Osteoblast (primary cell): ENCODE data around the gene NOXA1. TPM values are rescaled to one million over a fixed set of nuclear protein-coding genes. Genes with fewer than 3 reads are reported as not detected.
A peak's percentile ranks its signal among the peaks of the same experiment; 100 is the strongest.

Experiments
- DNase-seq: peaks from one replicate; pipeline ENCODE4 v3.0.0; 2011; ENCODE audit warnings: low spot score, mixed read lengths; ENCODE audit not compliant: insufficient read length; ENCODE audit errors: missing footprints
- H2AFZ ChIP-seq: 2 replicates; pipeline ENCODE4 v1.6.0; 2011; ENCODE audit warnings: mild to moderate bottlenecking, low read length
- H3K27ac ChIP-seq: 2 replicates; pipeline ENCODE4 v1.5.1; 2011; ENCODE audit warnings: mild to moderate bottlenecking, low read depth, low read length, moderate library complexity
- H3K27me3 ChIP-seq: 2 replicates; pipeline ENCODE4 v1.6.0; 2012; ENCODE audit warnings: mild to moderate bottlenecking, control low read depth, inconsistent platforms, low read length, moderate library complexity; ENCODE audit not compliant: insufficient read depth
- H3K36me3 ChIP-seq: 2 replicates; pipeline ENCODE4 v1.5.1; 2011; ENCODE audit warnings: mild to moderate bottlenecking, low read length, control low read depth, moderate library complexity; ENCODE audit not compliant: insufficient read depth
- H3K4me1 ChIP-seq: 2 replicates; pipeline ENCODE4 v1.5.1; 2011; ENCODE audit warnings: mild to moderate bottlenecking, low read length, control low read depth, moderate library complexity; ENCODE audit not compliant: insufficient read depth
- H3K4me2 ChIP-seq: 2 replicates; pipeline ENCODE4 v1.6.0; 2011; ENCODE audit warnings: mild to moderate bottlenecking, low read length; ENCODE audit not compliant: insufficient read depth
- H3K4me3 ChIP-seq: fragments of 200-600 bp; sonication (generic); 3 replicates; pipeline ENCODE4 v1.5.1; 2012; ENCODE audit warnings: mild to moderate bottlenecking, low read length, inconsistent platforms; ENCODE audit not compliant: insufficient read depth
- H3K79me2 ChIP-seq: 2 replicates; pipeline ENCODE4 v1.6.0; 2012; ENCODE audit warnings: mild to moderate bottlenecking, low read length, control low read depth, inconsistent platforms; ENCODE audit not compliant: insufficient read depth
- H3K9me3 ChIP-seq: 2 replicates; pipeline ENCODE4 v1.5.1; 2011; ENCODE audit warnings: low read depth, low read length, control low read depth
- H4K20me1 ChIP-seq: 2 replicates; pipeline ENCODE4 v1.6.0; 2012; ENCODE audit warnings: mild to moderate bottlenecking, low read length, control low read depth; ENCODE audit not compliant: insufficient read depth
- CTCF ChIP-seq: IDR thresholded peaks from 2 replicates; pipeline ENCODE4 v1.5.1; 2011; ENCODE audit warnings: mild to moderate bottlenecking, low read depth, low read length, moderate library complexity; ENCODE audit errors: extremely low read depth
- total RNA-seq: library from RNA; depleted of rRNA; stranded (reverse); fragments of >200 nt; gene quantifications from 2 replicates; pipeline ENCODE4 v1.2.3, GENCODE V29; 2012

Gene NOXA1
- total RNA-seq, 1 donor, result 0.36 TPM

- no peak overlapping the region for H2AFZ ChIP-seq
- H3K79me2 ChIP-seq, result no peaks in the 10 kb centered on the region
- DNase-seq, result peak; percentile 81
- H4K20me1 ChIP-seq, result no peaks in the 10 kb centered on the region
- H3K4me2 ChIP-seq, result no peak overlapping the region
- TF ChIP-seq CTCF, result no peak
- no peaks in the 10 kb centered on the region for H3K9me3 ChIP-seq
- H3K4me1 ChIP-seq, result peaks cover 8% of the 10 kb centered on the region
- H3K36me3 ChIP-seq, result no peaks in the 10 kb centered on the region
- no peak overlapping the region for H3K27ac ChIP-seq
- no peaks in the 10 kb centered on the region for H3K27me3 ChIP-seq
- no peak overlapping the region for H3K4me3 ChIP-seq
Observed at GRCh38 chr9:137434498-137435380, 11.5 kb downstream of the NOXA1 start.

GRCh38 chr9:137435381-137435891 is 12.2 kb downstream of the NOXA1 start:
- Histone ChIP-seq H3K27me3 (no peaks in the 10 kb centered on the region), H3K79me2 (no peaks in the 10 kb centered on the region), H3K4me1 (peaks cover 8% of the 10 kb centered on the region), H4K20me1 (no peaks in the 10 kb centered on the region), H3K36me3 (no peaks in the 10 kb centered on the region), H3K4me3 (no peak overlapping the region), H3K4me2 (no peak overlapping the region), H2AFZ (no peak overlapping the region), H3K9me3 (no peaks in the 10 kb centered on the region), H3K27ac (no peak overlapping the region)
- peak; percentile 83 for DNase-seq
- TF ChIP-seq CTCF, result no peak

- Histone ChIP-seq H4K20me1 (no peaks in the 10 kb centered on the region), H3K27ac (no peak overlapping the region), H3K27me3 (no peaks in the 10 kb centered on the region), H3K79me2 (no peaks in the 10 kb centered on the region), H3K4me1 (peaks cover 8% of the 10 kb centered on the region), H3K4me2 (peak overlapping the region; percentile 9), H3K9me3 (no peaks in the 10 kb centered on the region), H2AFZ (peak overlapping the region; percentile 56), H3K36me3 (no peaks in the 10 kb centered on the region), H3K4me3 (no peak overlapping the region)
- DNase-seq, result peak; percentile 100
- no peak for TF ChIP-seq CTCF
Observed at GRCh38 chr9:137435980-137436760, 13.0 kb downstream of the NOXA1 start.
